HepG2 (cell line): ENCODE data around the gene SULT2B1. TPM values are rescaled to one million over a fixed set of nuclear protein-coding genes. Genes with fewer than 3 reads are reported as not detected.

ENCODE experiments used
- ATF1 ChIP-seq: IDR thresholded peaks from 2 replicates; pipeline ENCODE4 v1.6.1; 2016; ENCODE audit warnings: mild to moderate bottlenecking, control low read depth
- CREM ChIP-seq, 2 experiments: sonication (generic) in 1 of 2; formaldehyde crosslinking in 1 of 2; IDR thresholded peaks; 2 replicates each; pipeline versions ENCODE4 v1.4.0 to v1.6.1; 2016 to 2020; ENCODE audit warnings: antibody characterized with exemption in 1 of 2, mild to moderate bottlenecking in 1 of 2, missing genetic modification reagents in 1 of 2
- FOXA3 ChIP-seq: IDR thresholded peaks from 2 replicates; pipeline ENCODE4 v1.6.1; 2016; ENCODE audit warnings: missing genetic modification reagents, missing compliant biosample characterization
- GLI4 ChIP-seq: sonication (generic); formaldehyde crosslinking; IDR thresholded peaks from 2 replicates; pipeline ENCODE4 v1.5.1; 2020; ENCODE audit warnings: missing genetic modification reagents, mild to moderate bottlenecking, moderate library complexity, borderline replicate concordance
- HMG20B ChIP-seq: conservative IDR thresholded peaks from 2 replicates; pipeline ENCODE4 v1.6.1; 2016; ENCODE audit warnings: missing genetic modification reagents, missing compliant biosample characterization
- KAT2B ChIP-seq: fragments of 150-350 bp; IDR thresholded peaks from 2 replicates; pipeline ENCODE4 v1.6.1; 2014; ENCODE audit warnings: low read depth, low read length, borderline replicate concordance
- MTA1 ChIP-seq: sonication (generic); formaldehyde crosslinking; IDR thresholded peaks from 2 replicates; pipeline ENCODE4 v1.4.0; 2020; ENCODE audit warnings: missing genetic modification reagents, mild to moderate bottlenecking, borderline replicate concordance
- MYC ChIP-seq: sonication (generic); formaldehyde crosslinking; IDR thresholded peaks from 2 replicates; pipeline ENCODE4 v1.9.0; 2021; ENCODE audit warnings: missing genetic modification reagents, borderline replicate concordance
- NFYC ChIP-seq: IDR thresholded peaks from 2 replicates; pipeline ENCODE4 v1.6.1; 2016; ENCODE audit warnings: missing genetic modification reagents, missing compliant biosample characterization
- NR2C2 ChIP-seq: sonication (generic); formaldehyde crosslinking; IDR thresholded peaks from 2 replicates; pipeline ENCODE4 v1.4.0; 2020; ENCODE audit warnings: missing genetic modification reagents, mild to moderate bottlenecking, moderate library complexity, borderline replicate concordance
- PPARG ChIP-seq: conservative IDR thresholded peaks from 2 replicates; pipeline ENCODE4 v1.6.1; 2016; ENCODE audit warnings: missing biosample characterization, missing genetic modification reagents
- RORA ChIP-seq: sonication (generic); formaldehyde crosslinking; IDR thresholded peaks from 2 replicates; pipeline ENCODE4 v1.5.0; 2020; ENCODE audit warnings: mild to moderate bottlenecking, missing genetic modification reagents, moderate library complexity
- SAFB2 ChIP-seq: sonication (generic); formaldehyde crosslinking; IDR thresholded peaks from 2 replicates; pipeline ENCODE4 v1.5.1; 2020; ENCODE audit warnings: missing genetic modification reagents, low read depth, mild to moderate bottlenecking, borderline replicate concordance
- TCF12 ChIP-seq, 2 experiments: fragments of 450-650 bp in 1 of 2; sonication (generic) in 1 of 2; formaldehyde crosslinking in 1 of 2; IDR thresholded peaks; 2 replicates each; pipeline versions ENCODE4 v1.6.1 to v1.8.0; 2017 to 2022; ENCODE audit warnings: antibody characterized with exemption in 1 of 2, mild to moderate bottlenecking in 1 of 2, missing genetic modification reagents in 1 of 2, moderate library complexity in 1 of 2
- ZFP36 ChIP-seq: fragments of 150-350 bp; IDR thresholded peaks from 2 replicates; pipeline ENCODE4 v1.6.1; 2018; ENCODE audit warnings: borderline replicate concordance, low read length, low read depth; ENCODE audit not compliant: partially characterized antibody
- ZNF570 ChIP-seq: sonication (generic); formaldehyde crosslinking; IDR thresholded peaks from 2 replicates; pipeline ENCODE4 v1.4.0; 2020; ENCODE audit warnings: mild to moderate bottlenecking, missing genetic modification reagents, borderline replicate concordance
- ZNF839 ChIP-seq: sonication (generic); formaldehyde crosslinking; IDR thresholded peaks from 2 replicates; pipeline ENCODE4 v1.4.0; 2020; ENCODE audit warnings: missing genetic modification reagents, mild to moderate bottlenecking, borderline replicate concordance
- polyA plus RNA-seq, 8 experiments: library from polyadenylated mRNA; depleted of rRNA in 3 of 8; stranded (reverse) in 7 of 8; unstranded in 1 of 8; fragments of >200 nt; fragmentation: Illumina TruSeq in 4 of 8; extraction: Trizol in 4 of 8; gene quantifications; 2 replicates each; pipeline versions ENCODE4 v1.2.1 to v1.2.3, GENCODE V29; 2011 to 2016; ENCODE audit warnings: low read depth in 4 of 8, missing spikeins in 1 of 8, mixed read lengths in 1 of 8; ENCODE audit not compliant: insufficient read depth in 1 of 8
- total RNA-seq, 5 experiments: library from RNA; depleted of rRNA; stranded (reverse); fragments of >200 nt; fragmentation: Illumina TruSeq; extraction: Trizol; gene quantifications; 2 replicates each; pipeline ENCODE4 v1.2.3, GENCODE V29; 2016; ENCODE audit warnings: low read depth in 1 of 5
- TF ChIP-seq, protein P1 (sequence below): sonication (generic); formaldehyde crosslinking; IDR thresholded peaks from 2 replicates; pipeline ENCODE4 v1.5.1; 2020; ENCODE audit warnings: missing genetic modification reagents, mild to moderate bottlenecking, borderline replicate concordance
- TF ChIP-seq, protein P2 (sequence below): IDR thresholded peaks from 2 replicates; pipeline ENCODE4 v1.6.1; 2016
- TF ChIP-seq, protein P3 (sequence below): IDR thresholded peaks from 2 replicates; pipeline ENCODE4 v1.6.1; 2016; ENCODE audit warnings: control low read depth
- TF ChIP-seq, protein P4 (sequence below): IDR thresholded peaks from 2 replicates; pipeline ENCODE4 v1.6.1; 2018; ENCODE audit warnings: missing genetic modification reagents, mild to moderate bottlenecking, missing compliant biosample characterization
- TF ChIP-seq, protein P5 (sequence below): fragments of 450-650 bp; IDR thresholded peaks from 2 replicates; pipeline ENCODE4 v1.6.1; 2017

The SULT2B1 gene
- total and polyA plus RNA-seq, 2 of the 13 experiments (the other 11 are each of a cell fraction or from before 2014, with no cell fraction given): 0.13 TPM; not detected in 1

GRCh38 chr19:48637449-48637947 is 85.5 kb downstream of the SULT2B1 start (continued):
- TF ChIP-seq, protein P1, sequence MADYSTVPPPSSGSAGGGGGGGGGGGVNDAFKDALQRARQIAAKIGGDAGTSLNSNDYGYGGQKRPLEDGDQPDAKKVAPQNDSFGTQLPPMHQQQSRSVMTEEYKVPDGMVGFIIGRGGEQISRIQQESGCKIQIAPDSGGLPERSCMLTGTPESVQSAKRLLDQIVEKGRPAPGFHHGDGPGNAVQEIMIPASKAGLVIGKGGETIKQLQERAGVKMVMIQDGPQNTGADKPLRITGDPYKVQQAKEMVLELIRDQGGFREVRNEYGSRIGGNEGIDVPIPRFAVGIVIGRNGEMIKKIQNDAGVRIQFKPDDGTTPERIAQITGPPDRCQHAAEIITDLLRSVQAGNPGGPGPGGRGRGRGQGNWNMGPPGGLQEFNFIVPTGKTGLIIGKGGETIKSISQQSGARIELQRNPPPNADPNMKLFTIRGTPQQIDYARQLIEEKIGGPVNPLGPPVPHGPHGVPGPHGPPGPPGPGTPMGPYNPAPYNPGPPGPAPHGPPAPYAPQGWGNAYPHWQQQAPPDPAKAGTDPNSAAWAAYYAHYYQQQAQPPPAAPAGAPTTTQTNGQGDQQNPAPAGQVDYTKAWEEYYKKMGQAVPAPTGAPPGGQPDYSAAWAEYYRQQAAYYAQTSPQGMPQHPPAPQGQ (CRISPR knock-in tag): no peak
- TF ChIP-seq MTA1 (CRISPR knock-in tag): peak; percentile 35; the same call in 1 of the 2 replicates
- TF ChIP-seq, protein P2, sequence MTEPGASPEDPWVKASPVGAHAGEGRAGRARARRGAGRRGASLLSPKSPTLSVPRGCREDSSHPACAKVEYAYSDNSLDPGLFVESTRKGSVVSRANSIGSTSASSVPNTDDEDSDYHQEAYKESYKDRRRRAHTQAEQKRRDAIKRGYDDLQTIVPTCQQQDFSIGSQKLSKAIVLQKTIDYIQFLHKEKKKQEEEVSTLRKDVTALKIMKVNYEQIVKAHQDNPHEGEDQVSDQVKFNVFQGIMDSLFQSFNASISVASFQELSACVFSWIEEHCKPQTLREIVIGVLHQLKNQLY: 0 out of 2 replicates have a peak, but pooled peaks have one; percentile 67
- TF ChIP-seq ZFP36: no peak
- peak; percentile 76; the same call in 1 of the 2 replicates for TF ChIP-seq MYC (CRISPR knock-in tag)
- TF ChIP-seq, protein P3, sequence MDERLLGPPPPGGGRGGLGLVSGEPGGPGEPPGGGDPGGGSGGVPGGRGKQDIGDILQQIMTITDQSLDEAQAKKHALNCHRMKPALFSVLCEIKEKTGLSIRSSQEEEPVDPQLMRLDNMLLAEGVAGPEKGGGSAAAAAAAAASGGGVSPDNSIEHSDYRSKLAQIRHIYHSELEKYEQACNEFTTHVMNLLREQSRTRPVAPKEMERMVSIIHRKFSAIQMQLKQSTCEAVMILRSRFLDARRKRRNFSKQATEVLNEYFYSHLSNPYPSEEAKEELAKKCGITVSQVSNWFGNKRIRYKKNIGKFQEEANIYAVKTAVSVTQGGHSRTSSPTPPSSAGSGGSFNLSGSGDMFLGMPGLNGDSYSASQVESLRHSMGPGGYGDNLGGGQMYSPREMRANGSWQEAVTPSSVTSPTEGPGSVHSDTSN (CRISPR knock-in tag): no peak
- TF ChIP-seq GLI4: peak; percentile 54; the same call in 1 of the 2 replicates
- no peak for TF ChIP-seq TCF12 (IDR thresholded peaks at IDR 0.05)
- TF ChIP-seq TCF12 (CRISPR knock-in tag; IDR thresholded peaks at IDR 0.05): 0 out of 2 replicates have a peak, but pooled peaks have one; percentile 20
- TF ChIP-seq ZNF570 (CRISPR knock-in tag): peak; percentile 80; the same call in 1 of the 2 replicates
- peak; percentile 49 for TF ChIP-seq NR2C2 (CRISPR knock-in tag)
- no peak for TF ChIP-seq SAFB2
- peak; percentile 34; the same call in 1 of the 2 replicates for TF ChIP-seq FOXA3 (CRISPR knock-in tag)
- peak; percentile 92 for TF ChIP-seq NFYC (CRISPR knock-in tag)
- TF ChIP-seq RORA (CRISPR knock-in tag): peak; percentile 87; the same call in 1 of the 2 replicates
- TF ChIP-seq PPARG: peak; percentile 58; the same call in 1 of the 2 replicates
- TF ChIP-seq, protein P4, sequence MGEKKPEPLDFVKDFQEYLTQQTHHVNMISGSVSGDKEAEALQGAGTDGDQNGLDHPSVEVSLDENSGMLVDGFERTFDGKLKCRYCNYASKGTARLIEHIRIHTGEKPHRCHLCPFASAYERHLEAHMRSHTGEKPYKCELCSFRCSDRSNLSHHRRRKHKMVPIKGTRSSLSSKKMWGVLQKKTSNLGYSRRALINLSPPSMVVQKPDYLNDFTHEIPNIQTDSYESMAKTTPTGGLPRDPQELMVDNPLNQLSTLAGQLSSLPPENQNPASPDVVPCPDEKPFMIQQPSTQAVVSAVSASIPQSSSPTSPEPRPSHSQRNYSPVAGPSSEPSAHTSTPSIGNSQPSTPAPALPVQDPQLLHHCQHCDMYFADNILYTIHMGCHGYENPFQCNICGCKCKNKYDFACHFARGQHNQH (CRISPR knock-in tag): peak; percentile 25; the same call in 1 of the 2 replicates
- 0 out of 2 replicates have a peak, but pooled peaks have one; percentile 56 for TF ChIP-seq ATF1
- TF ChIP-seq CREM (IDR thresholded peaks at IDR 0.05): peak; percentile 34
- TF ChIP-seq CREM (CRISPR knock-in tag; IDR thresholded peaks at IDR 0.05): no peak
- peak; percentile 85; the same call in 1 of the 2 replicates for TF ChIP-seq ZNF839 (CRISPR knock-in tag)
- no peak for TF ChIP-seq KAT2B
- TF ChIP-seq, protein P5, sequence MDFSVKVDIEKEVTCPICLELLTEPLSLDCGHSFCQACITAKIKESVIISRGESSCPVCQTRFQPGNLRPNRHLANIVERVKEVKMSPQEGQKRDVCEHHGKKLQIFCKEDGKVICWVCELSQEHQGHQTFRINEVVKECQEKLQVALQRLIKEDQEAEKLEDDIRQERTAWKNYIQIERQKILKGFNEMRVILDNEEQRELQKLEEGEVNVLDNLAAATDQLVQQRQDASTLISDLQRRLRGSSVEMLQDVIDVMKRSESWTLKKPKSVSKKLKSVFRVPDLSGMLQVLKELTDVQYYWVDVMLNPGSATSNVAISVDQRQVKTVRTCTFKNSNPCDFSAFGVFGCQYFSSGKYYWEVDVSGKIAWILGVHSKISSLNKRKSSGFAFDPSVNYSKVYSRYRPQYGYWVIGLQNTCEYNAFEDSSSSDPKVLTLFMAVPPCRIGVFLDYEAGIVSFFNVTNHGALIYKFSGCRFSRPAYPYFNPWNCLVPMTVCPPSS: no peak
- TF ChIP-seq HMG20B (CRISPR knock-in tag): 0 out of 2 replicates have a peak, but pooled peaks have one; percentile 41
